Hematopoietic multipotent progenitor cell (in vitro differentiated cells): ENCODE measurements around the gene TNC. TPM values are rescaled to one million over a fixed set of nuclear protein-coding genes. Genes with fewer than 3 reads are reported as not detected.
"Not testable (repeated sequence)": the region's sequence is repeated elsewhere in the genome, so short reads cannot be mapped to it uniquely, and the experiment has no call there.

ENCODE experiments used
- DNase-seq, 3 donors: peaks; one replicate each; pipeline ENCODE4 v3.0.0-alpha.2; 2011 to 2015; ENCODE audit warnings: low read depth in 2 of 3, low spot score in 2 of 3
- total RNA-seq: library from RNA; depleted of rRNA; stranded (reverse); fragments of >200 nt; gene quantifications from one replicate; pipeline ENCODE4 v1.2.3, GENCODE V29; 2012

The TNC gene
- total RNA-seq, 1 donor: under 0.01 TPM

GRCh38 chr9:115135821-115136778 is 18.1 kb upstream of the TNC start:
- no peak for DNase-seq

DNA sequence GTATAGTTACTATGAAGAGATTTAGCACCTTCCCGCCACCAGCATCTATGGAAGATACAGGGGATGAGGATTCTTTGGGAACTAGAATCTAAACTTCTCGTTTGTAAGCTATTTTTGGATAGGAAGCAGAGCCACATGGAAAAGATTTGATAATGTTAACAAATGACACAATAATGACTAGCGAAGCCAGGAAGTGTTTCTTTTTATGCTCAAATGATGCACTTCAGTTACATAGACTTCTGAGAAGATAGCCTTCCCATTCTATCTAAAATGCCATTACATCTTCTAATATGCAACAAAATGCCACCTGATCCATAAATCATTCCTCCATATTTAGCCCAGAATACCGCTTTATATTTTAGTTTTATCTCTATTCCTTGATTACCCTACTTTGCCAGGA is 17.0 kb upstream of the TNC start:
- DNase-seq: no peak

- DNase-seq: no peak
These were observed 15.7 kb upstream of the TNC start for GRCh38 chr9:115133649-115134048.

- DNase-seq: no peak
These were observed 14.7 kb upstream of the TNC start for GRCh38 chr9:115132648-115133047.

GRCh38 chr9:115130176-115130575 is 12.2 kb upstream of the TNC start:
- DNase-seq: no peak

GRCh38 chr9:115128726-115129125 is 10.8 kb upstream of the TNC start:
- not testable (repeated sequence) for DNase-seq

DNA sequence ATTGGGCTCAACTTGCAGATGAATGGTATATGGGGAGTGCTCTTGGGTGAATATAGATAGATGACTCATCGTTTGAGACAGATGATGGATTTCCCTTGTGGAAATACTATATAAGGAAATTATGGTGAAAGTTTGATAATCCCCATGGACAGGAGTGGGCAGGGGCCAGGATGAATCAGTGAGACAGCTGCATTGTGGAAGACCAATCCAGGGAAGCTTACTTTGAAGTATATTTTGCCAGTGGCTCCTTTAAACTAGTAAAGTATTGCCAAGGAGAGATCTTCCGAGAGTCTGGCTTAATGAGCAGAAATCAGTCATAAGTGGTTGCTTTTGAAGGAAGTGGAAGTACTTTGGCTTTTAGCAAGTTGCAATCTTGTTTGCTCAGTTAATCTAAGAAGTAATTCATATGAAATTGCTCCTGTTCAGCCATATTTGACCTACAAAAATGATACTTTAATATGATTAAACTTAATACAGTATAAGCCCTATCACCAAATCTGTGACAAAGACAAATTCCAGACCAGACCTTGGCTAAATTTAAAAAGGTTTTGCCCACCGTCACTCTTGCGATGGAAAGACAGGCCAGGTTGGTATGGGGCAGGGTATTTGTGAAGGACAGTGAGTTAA is 9.3 kb upstream of the TNC start:
- DNase-seq: no peak

DNA sequence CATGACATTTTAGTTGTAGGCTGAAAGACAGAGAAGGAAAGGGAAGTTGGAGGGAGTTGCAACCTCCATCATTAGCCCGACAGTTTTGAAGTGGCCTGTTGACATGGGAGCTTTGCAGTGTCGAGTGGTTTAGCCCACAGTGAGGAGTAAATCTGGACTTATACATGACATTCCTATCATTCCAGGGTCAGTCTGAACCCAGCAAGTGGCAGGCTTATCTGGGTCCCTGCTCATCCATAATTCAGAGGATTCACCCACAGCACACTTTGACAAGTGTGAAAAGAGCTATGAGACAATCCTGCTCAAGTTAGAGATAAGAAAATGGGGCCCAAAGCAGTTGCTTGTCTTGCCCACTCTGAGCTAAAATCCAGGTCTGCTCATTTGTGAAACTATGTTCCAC is 8.4 kb upstream of the TNC start:
- DNase-seq: no peak

DNA sequence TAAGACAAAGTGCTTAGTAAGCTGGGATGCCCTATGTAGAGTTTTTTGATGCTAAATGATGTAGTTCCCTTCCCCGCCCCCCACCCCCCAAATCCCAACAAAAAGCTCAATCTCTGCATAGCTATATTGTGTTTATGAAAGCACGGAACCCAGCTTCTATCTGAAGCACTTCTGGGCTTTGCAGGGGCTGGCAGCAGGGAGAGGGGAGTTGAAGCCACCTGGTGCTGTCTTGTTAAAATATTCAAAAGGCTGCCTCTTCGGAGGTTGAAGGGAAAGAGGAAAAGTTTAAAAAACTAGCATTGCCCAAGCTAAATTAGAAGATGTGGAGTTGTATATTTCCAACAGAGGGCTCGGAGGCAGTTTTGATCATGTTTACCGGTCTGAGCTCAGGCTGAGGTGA is 5.0 kb upstream of the TNC start:
- DNase-seq: no peak

- no peak for DNase-seq
These were observed 3.2 kb upstream of the TNC start for GRCh38 chr9:115121181-115121580.

DNA sequence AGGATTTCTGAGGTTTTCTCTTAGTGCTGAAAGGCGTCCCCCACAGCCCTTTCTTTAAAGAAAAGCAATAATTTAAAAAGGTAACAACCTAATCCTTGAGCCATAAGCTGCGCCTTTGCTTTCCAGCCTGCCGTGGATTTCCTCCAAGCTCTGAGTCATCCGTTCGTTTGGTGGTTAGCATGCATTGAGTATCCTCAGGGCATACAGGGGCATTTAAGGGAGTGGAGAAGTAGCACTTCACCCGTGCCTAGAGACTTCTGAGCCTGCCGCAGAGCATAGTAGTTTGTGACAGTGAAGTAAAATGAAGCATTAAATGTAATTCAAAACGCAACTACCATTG is 892 bp upstream of the TNC start:
- DNase-seq: peak in 2 of 3 donors; percentile 28 to 52

GRCh38 chr9:115116421-115117284 is 1.3 kb downstream of the TNC start:
- DNase-seq: no peak

DNA sequence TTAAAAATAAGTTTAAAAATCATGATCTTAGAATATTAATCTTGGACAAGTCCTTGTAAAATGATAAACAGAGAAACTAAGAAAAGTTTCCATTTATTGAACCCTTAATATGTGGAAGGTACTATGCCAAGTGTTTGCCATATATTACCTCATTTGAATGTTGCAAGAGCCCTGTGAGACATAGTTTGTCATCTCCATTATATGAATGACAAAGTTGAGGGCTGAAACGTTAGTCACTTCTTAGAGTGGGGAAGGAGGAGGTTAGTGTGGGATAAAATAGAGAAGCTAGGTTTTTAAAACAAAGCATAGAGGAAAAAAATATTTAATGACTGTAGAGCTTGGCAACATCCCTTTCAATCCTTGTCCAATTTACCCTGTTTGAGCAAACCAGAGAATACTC is 2.0 kb downstream of the TNC start:
- no peak for DNase-seq

DNA sequence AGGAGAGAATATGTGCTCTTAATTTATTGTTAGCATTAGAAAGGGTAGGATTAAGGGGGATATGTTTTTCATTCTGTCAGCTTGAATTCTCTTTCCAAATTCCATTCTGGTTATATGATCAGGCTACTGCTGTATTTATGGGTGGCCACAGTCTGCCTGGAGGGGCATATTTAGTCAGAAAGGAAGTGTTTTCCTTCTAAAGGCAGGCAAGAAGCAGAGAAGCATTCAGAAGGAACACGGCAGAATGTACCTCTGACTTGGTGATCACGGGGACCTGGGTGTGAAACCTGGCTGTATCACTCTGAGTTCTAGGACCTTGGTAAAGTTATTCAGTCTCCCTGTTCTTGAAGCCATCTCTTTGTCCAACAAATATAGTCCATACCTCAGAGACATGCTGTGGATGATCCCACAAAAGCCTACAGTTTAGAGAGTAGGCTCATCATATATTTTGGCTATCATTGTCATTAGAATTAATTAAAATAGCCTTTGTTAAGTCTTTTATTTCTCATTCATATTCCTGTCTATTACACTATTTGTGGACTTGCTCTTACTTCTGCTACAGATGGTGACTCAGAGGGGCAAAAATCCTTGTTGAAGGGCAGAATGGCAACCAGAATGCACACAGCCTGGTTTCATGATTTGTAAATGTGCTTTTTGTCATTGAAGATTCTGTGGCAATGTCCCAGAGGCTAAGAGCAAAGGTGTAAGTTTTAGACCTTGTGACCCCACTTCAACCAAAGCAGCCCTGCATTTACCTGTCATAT is 2.7 kb downstream of the TNC start:
- no peak for DNase-seq

- DNase-seq: no peak
These were observed 3.4 kb downstream of the TNC start for GRCh38 chr9:115114546-115114945.

DNA sequence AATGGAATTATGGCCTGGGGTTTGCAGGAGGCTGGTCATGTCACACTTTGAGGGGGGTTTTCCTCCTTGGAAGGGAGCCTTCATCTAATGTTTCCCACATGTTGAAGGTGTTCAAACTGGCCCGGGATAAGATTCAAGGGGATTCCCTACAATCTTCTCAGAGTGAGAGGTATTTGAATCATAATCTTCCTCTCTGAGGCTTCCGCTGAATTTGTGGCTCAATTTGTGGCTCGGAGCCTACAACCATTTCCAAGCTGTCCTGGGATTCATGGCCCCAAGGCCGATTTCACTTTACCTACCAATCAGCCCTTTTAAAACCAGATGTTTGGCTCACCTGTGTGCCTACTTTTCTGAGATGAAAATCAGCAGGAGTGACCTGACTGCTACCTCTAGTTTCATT is 3.9 kb downstream of the TNC start:
- DNase-seq: no peak

GRCh38 chr9:115111874-115112273 is 6.1 kb downstream of the TNC start:
- DNase-seq: no peak

- no peak for DNase-seq
These were observed 8.5 kb downstream of the TNC start for GRCh38 chr9:115109486-115109885.

DNA sequence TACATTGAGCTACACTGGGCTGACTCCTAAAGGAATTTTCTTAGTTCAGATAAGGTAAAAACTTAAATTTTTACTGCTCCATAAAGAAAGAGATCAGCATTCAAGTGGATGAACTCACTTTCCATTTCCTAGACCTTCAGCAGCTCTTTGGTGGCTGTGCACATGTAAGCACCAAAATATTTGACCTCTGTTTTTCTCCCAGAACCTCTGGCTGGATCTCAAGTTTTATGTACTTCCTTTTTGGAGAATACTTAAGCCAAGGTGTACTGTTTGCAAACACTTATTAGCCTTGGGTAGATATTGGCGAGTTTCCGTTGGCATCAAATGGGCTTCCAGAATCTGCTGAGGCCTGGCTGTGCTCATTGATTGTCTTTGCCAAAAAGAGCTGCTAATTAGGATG is 10.3 kb downstream of the TNC start:
- DNase-seq: no peak

DNA sequence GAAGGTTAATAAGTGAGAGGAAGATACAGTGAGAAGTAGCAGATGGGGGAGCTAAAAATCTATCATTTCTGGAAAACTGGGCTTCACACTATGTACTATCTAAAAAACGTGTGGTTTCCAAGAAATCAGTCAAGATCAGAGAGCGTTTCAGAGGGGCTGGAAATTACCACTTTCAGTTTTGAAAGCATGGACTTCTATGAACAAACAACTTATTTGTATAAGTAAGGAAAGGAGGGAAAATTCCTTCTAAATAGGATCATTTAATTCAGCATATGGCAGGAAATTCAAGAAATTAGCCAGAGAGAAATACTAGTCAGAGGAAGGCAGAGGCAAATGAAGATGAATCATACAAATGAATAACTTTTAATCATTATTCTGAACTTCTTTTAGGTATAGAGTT is 11.3 kb downstream of the TNC start:
- no peak for DNase-seq

- no peak for DNase-seq
These were observed 12.0 kb downstream of the TNC start for GRCh38 chr9:115106001-115106400.
